GM18508 (cell line): Measurements from ENCODE around the gene RNF169.
A peak's percentile ranks its signal among the peaks of the same experiment; 100 is the strongest.
"Not testable (repeated sequence)": the region's sequence is repeated elsewhere in the genome, so short reads cannot be mapped to it uniquely, and the experiment has no call there.

Experiments
- ATAC-seq: cut with Tn5 transposase; IDR thresholded peaks from one replicate; pipeline ENCODE4 v1.9.1; 2021; ENCODE audit warnings: moderate number of reproducible peaks; ENCODE audit not compliant: insufficient read depth, unreplicated experiment

RNF169 gene

DNA sequence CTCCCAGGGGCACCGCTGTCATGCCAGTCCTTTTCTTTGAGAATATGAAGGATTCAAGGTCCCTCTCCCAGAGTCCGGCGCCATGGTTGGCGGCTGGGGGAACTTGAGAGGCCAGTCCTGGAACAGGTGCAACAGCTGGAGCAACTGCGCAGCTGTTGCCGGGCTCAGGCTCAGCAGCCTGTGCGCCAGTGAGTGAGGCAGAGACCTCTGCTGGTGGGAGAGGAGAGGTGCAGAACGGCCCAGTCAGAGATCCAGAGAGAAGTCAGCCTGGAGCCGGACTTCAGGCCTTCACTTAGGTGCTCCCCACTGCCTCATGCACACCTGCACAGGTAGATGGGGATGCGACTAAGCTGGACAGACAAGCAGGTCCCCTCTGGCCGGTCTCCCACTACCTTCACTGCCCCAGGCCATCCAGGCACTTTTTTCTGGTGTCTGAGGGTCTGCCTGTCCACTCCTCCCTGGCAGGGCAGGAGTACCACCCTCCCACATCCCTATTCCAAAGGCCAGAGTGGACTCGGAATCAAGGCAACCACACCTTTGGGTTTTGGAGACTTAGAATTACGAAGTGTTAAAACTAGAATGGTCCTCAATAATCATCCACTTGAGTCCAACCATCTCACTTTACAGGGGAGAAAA is 22.0 kb upstream of the RNF169 start:
- no peak for ATAC-seq

- ATAC-seq: no peak
These were observed 19.3 kb upstream of the RNF169 start for GRCh38 chr11:74729397-74729796.

DNA sequence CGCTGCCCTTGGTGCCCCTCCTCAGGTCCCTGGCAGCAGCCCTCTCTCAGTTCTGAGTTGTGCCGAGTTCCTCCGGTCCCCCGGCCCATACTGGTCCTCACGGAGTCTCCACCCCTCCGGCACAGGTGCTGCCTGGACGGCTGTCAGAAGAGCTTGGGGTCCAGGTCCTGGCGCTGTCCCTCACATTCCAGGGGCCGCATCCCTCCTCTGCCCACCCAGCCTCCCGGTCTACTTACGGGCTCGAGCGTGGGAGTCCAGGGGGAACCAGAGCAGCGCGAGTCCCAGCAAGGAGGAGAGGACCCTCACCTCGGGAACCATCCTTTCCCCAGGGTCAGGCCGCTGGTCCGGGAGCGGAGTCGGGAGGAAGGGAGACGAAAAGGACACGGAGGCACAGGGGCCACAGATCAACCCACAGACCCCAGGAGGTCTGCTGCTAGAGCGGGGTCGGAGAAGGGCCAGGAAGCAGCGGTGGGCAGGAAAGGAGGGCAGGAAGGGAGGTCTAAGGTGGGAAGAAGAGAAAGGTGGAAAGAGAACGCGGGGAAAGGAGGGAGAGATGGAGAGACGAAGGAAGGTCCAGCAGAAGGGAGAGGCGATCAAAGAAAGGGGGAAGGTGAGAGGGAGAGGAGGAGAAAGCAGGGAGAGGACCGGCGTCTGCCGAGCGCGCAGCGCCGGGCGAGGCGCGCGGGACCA is 17.9 kb upstream of the RNF169 start:
- no peak for ATAC-seq

DNA sequence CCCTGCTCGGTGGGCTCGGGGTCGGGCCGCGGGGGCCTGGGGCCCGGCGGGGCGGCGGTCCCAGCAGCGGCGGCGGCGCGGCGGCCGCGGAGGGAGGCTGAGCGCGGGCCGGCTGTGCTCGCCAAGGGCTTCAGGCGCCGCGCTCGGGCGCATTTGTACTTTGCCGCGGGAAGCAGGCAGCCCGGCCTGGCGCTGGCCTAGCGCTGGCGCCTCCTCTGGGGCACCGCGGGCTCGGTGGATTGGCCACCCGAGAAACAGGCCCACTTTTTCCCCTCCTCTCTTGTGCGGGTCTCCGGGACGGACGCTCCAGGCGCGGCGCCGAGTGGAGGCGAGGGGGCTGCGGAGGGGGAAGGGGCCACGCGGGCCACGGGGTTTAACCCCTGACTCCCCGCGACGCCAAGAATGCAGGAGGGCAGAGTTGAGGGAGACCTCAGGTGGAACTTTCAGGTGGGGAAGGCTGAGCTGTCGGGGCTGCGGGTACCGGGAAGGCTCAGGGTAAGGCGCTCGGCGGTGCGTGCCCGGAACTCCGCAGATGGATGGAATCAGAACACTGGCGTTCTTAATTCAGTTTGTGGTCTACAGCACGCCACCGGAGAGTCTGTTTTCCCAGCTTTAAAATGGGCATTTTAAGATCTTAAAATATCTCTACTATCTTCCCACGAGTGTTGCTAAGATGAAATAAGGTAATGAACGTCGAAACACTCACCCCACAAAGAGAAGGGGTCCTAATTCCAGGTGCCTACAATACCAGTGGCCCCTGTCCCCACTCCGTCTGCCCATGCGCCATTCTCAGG is 17.2 kb upstream of the RNF169 start, which contains the start of gene CHRDL2:
Gene CHRDL2, minus strand, starts transcription at position 126 of the 794 bp plus-strand sequence. CDS start 538 bp downstream, outside the sequence.
- no peak for ATAC-seq

GRCh38 chr11:74734559-74734925 is 14.1 kb upstream of the RNF169 start:
- ATAC-seq: no peak

- ATAC-seq: no peak
These were observed 13.2 kb upstream of the RNF169 start for GRCh38 chr11:74735365-74735928.

DNA sequence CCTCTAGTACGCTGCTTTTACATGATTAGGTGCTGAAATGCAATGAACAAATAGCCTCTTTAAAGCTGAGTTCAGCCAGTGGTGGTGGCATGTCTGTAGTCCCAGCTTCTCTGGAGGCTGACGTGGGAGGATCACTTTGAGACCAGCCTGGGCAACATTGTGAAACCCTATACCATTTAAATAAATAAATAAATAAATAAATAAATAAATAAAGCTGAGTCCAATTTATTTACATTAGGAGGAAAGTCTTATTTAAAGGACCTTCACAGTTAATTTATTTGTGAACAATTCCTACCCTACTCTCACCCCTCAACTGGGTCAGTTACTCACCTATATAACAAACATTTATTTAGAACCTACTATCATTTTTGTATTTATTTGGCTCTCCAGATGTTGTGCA is 12.6 kb upstream of the RNF169 start:
- ATAC-seq: no peak

- no peak for ATAC-seq
These were observed 8.9 kb upstream of the RNF169 start for GRCh38 chr11:74739546-74740270.

GRCh38 chr11:74742070-74742469 is 6.6 kb upstream of the RNF169 start:
- ATAC-seq: no peak

- ATAC-seq: no peak
These were observed 5.0 kb upstream of the RNF169 start for GRCh38 chr11:74743640-74744039.

DNA sequence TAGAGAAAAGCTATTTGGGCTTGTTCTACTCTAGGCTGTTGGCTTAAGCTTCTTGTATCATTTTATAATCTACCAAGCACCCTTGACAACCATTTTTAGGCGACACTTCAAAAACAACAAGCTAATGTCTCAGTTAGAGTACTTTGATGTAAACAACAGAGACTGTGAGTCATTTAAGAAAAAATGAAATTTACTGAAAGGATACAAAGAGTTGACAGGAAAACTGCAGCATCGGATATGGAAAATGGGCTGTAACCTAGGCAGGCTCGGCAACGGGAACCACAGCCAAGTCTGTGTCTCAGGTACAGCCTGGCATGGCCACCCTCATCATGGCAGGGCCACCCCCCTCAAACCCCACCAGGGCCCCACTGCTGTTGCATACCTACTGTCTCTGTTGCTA is 4.4 kb upstream of the RNF169 start:
- no peak for ATAC-seq

- ATAC-seq: no peak
These were observed 1.8 kb upstream of the RNF169 start for GRCh38 chr11:74746868-74747267.

GRCh38 chr11:74749127-74749964 is 697 bp downstream of the RNF169 start:
- peak; percentile 8 for ATAC-seq

DNA sequence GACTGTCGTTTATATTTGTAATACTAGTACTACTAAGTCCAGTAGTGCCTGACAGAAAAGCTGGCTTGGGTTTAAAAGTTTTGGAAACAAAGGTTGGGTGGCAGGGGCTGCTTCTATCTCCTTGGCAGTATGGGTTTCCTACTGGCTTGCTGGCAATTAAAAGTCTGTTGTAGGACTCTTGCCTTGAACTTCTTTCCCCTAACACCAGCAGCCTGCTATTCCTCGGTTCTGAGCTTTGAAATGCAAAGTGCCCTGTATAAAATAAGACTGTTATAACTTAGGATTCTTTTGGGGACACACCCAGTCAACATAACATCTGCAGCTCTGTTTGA is 1.3 kb downstream of the RNF169 start:
- ATAC-seq: no peak

- ATAC-seq: not testable (repeated sequence)
These were observed 1.9 kb downstream of the RNF169 start for GRCh38 chr11:74750598-74750997.

- no peak for ATAC-seq
These were observed 2.7 kb downstream of the RNF169 start for GRCh38 chr11:74751303-74751702.

- ATAC-seq: no peak
These were observed 6.0 kb downstream of the RNF169 start for GRCh38 chr11:74754507-74755252.

- no peak for ATAC-seq
These were observed 6.8 kb downstream of the RNF169 start for GRCh38 chr11:74755395-74755995.
